ENCODE measurements around the gene KRTAP3-3. TPM values are rescaled to one million over a fixed set of nuclear protein-coding genes. Genes with fewer than 3 reads are reported as not detected.

KRTAP3-3 gene
- total RNA-seq, 1 experiment from 2014 or later: not detected

GRCh38 chr17:40995116-40995515 lies 1.2 kb upstream of the KRTAP3-3 start (continued):
- TF ChIP-seq IRF1 (CRISPR knock-in tag; IDR thresholded peaks at IDR 0.05) (no peak), ZNF317 (CRISPR knock-in tag; IDR thresholded peaks at IDR 0.05; ENCODE audit: borderline replicate concordance, low read depth) (no peak), PRDM15 (CRISPR knock-in tag; IDR thresholded peaks at IDR 0.05) (no peak), HMGXB4 (CRISPR knock-in tag; IDR thresholded peaks at IDR 0.05) (no peak), ATF1 (CRISPR knock-in tag; IDR thresholded peaks at IDR 0.05) (no peak), ATF2 (CRISPR knock-in tag; IDR thresholded peaks at IDR 0.05; ENCODE audit: borderline replicate concordance, low read depth) (no peak), FOXP1 (CRISPR knock-in tag; IDR thresholded peaks at IDR 0.05; ENCODE audit: borderline replicate concordance) (no peak), HMGA2 (CRISPR knock-in tag; IDR thresholded peaks at IDR 0.05) (no peak), GRHL2 (CRISPR knock-in tag; IDR thresholded peaks at IDR 0.05; ENCODE audit: insufficient replicate concordance, severe bottlenecking) (no peak)

- no peak for DNase-seq (ENCODE audit: low spot score)
- Mint-ChIP-seq H3K4me1 (peaks cover 7% of the 10 kb centered on the region; the same call in 1 of the 2 replicates), H3K27ac (no peak overlapping the region), H3K9me3 (peaks cover 6% of the 10 kb centered on the region), H3K4me3 (no peak overlapping the region), H3K27me3 (ENCODE audit: low read depth) (no peaks in the 10 kb centered on the region), H3K36me3 (no peaks in the 10 kb centered on the region)
- ATAC-seq: no peak
- ChIA-PET POLR2A (no interaction called here), CTCF (no interaction called here)
- TF ChIP-seq FOXK1 (CRISPR knock-in tag; IDR thresholded peaks at IDR 0.05) (no peak), SP1 (CRISPR knock-in tag; conservative IDR thresholded peaks at IDR 0.05) (no peak), IRF1 (CRISPR knock-in tag; IDR thresholded peaks at IDR 0.05) (no peak), RELA (CRISPR knock-in tag; IDR thresholded peaks at IDR 0.05; ENCODE audit: borderline replicate concordance) (no peak), AR (CRISPR knock-in tag; IDR thresholded peaks at IDR 0.05) (no peak), ARID4B (CRISPR knock-in tag; IDR thresholded peaks at IDR 0.05; ENCODE audit: borderline replicate concordance) (no peak), ZNF396 (CRISPR knock-in tag; IDR thresholded peaks at IDR 0.05; ENCODE audit: borderline replicate concordance) (no peak), EMX1 (CRISPR knock-in tag; IDR thresholded peaks at IDR 0.05) (no peak), MAX (CRISPR knock-in tag; IDR thresholded peaks at IDR 0.05) (no peak), HMGA2 (CRISPR knock-in tag; IDR thresholded peaks at IDR 0.05) (no peak), HMGXB4 (CRISPR knock-in tag; IDR thresholded peaks at IDR 0.05) (no peak)
Observed at GRCh38 chr17:40993084-40993483, 880 bp downstream of the KRTAP3-3 start.

Measured in WTC11 (cell line).